Neural progenitor cell (in vitro differentiated cells): Measurements from ENCODE around the gene ATP13A3.

Experiments used
- EZH2 ChIP-seq: fragments of 200-600 bp; sonication (generic); IDR thresholded peaks from 2 replicates; pipeline ENCODE4 v1.6.1; 2017; ENCODE audit warnings: antibody characterized with exemption, mild to moderate bottlenecking, moderate library complexity
- EZH2phosphoT487 ChIP-seq: fragments of 200-600 bp; sonication (generic); IDR thresholded peaks from 2 replicates; pipeline ENCODE4 v1.6.1; 2017; ENCODE audit warnings: antibody characterized with exemption
- TF ChIP-seq, protein P1 (sequence below): fragments of 200-600 bp; sonication (generic); IDR thresholded peaks from 2 replicates; pipeline ENCODE4 v1.5.1; 2017; ENCODE audit warnings: antibody characterized with exemption, mild to moderate bottlenecking

DNA sequence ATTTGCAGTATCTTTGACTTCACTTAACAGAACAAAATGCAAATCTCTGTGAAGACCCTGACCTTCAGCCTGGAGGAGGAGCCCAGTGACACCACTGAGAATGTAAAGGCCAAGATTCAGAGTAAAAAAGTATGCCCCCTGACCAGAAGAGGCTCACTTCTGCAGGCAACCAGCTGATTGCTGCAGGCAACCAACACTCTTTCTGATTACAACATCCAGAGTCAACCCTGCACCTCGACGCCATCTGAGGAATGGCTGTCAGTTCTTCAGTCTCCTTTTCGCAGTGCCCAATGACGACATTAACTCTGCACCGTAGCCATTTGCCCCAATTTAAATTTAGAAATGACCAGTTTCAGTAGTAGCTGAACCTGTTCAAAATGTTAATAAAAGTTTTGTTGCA is 14.9 kb downstream of the ATP13A3 start:
- TF ChIP-seq, protein P1, sequence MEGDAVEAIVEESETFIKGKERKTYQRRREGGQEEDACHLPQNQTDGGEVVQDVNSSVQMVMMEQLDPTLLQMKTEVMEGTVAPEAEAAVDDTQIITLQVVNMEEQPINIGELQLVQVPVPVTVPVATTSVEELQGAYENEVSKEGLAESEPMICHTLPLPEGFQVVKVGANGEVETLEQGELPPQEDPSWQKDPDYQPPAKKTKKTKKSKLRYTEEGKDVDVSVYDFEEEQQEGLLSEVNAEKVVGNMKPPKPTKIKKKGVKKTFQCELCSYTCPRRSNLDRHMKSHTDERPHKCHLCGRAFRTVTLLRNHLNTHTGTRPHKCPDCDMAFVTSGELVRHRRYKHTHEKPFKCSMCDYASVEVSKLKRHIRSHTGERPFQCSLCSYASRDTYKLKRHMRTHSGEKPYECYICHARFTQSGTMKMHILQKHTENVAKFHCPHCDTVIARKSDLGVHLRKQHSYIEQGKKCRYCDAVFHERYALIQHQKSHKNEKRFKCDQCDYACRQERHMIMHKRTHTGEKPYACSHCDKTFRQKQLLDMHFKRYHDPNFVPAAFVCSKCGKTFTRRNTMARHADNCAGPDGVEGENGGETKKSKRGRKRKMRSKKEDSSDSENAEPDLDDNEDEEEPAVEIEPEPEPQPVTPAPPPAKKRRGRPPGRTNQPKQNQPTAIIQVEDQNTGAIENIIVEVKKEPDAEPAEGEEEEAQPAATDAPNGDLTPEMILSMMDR: no peak
- TF ChIP-seq EZH2: no peak
- TF ChIP-seq EZH2phosphoT487: no peak
